AG09309 (cell line): ENCODE data around the gene MKI67.

Experiments used
- DNase-seq: peaks from one replicate; pipeline ENCODE4 v3.0.0-alpha.2; 2010; ENCODE audit warnings: low read depth
- H3K4me3 ChIP-seq: 2 replicates; pipeline ENCODE4 v1.5.1; 2011; ENCODE audit warnings: mild to moderate bottlenecking, low read depth, low read length, moderate library complexity; ENCODE audit not compliant: control insufficient read depth
- TF ChIP-seq, protein P1 (sequence below): IDR thresholded peaks from 2 replicates; pipeline ENCODE4 v1.5.1; 2011; ENCODE audit warnings: mild to moderate bottlenecking, low read depth, low read length, inconsistent platforms; ENCODE audit not compliant: insufficient read depth, control insufficient read depth; ENCODE audit errors: missing control alignments

The MKI67 gene

DNA sequence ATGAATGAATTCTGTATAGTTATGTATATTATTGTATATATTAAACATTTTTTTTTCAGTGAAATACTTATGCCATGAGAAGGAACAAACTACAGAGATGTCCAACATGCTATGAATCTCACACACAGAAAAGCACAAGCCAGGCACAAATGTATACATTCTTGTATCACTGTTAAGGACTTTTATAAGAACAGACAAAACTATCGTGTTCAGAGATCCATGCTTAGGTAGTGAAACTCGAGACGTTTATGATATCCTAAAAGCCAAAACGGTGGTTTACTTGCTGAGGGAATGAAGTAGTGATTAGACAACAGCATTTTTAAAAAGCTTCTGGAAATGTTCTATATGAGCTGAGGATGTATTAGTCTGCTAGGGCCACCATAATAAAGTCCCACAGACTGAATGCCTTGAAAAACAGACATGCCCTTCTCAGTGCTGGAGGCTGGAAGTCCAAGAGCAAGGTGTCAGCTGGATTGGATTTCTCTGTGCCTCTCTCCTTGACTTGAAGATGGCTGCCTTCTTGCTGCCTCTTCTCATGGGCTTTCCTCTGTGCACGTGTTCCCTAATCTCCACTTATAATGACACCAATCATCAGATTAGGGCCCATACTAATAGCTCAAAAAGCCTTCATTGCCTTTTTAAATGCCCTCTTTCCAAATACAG, 4.3 kb downstream of the MKI67 start:
- H3K4me3 ChIP-seq, result no peak overlapping the region
- no peak for DNase-seq
- TF ChIP-seq, protein P1, sequence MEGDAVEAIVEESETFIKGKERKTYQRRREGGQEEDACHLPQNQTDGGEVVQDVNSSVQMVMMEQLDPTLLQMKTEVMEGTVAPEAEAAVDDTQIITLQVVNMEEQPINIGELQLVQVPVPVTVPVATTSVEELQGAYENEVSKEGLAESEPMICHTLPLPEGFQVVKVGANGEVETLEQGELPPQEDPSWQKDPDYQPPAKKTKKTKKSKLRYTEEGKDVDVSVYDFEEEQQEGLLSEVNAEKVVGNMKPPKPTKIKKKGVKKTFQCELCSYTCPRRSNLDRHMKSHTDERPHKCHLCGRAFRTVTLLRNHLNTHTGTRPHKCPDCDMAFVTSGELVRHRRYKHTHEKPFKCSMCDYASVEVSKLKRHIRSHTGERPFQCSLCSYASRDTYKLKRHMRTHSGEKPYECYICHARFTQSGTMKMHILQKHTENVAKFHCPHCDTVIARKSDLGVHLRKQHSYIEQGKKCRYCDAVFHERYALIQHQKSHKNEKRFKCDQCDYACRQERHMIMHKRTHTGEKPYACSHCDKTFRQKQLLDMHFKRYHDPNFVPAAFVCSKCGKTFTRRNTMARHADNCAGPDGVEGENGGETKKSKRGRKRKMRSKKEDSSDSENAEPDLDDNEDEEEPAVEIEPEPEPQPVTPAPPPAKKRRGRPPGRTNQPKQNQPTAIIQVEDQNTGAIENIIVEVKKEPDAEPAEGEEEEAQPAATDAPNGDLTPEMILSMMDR, result no peak

DNA sequence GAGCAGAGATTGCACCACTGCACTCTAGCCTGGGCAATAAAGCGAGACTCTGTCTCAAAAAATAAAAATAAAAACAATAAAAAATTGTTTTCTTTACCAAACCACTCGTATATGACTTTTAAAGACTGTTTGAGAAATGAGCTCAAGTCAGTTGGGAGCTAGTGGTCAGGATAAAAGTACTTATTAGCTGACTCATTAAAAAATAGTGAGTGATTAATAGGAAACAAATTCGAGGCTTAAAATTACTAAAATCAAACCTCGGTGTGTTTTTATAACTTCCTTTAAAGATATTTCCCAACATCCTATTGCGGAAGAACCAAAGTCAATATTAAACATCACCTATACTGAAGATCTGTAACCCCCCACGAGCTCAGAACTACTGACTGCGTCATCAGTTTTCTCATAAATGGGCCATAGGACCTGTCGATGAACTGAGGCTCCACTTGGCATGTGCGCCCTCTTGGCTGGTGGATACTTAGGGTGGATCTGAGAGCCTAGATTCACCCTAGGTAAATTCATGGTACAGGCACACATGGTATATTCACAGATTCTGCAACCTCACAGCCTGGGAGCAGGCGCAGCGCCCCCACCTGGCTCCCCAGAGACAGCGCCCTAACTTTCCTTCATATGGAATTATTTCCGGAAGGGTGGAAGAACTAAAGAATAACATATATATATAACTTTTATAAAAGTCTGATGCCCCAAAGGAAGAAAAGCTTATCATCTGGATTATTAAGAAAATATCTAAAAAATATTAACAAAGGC, 9.2 kb downstream of the MKI67 start:
- TF ChIP-seq, protein P1, result peak; percentile 10
- H3K4me3 ChIP-seq, result no peak overlapping the region
- DNase-seq, result no peak

DNA sequence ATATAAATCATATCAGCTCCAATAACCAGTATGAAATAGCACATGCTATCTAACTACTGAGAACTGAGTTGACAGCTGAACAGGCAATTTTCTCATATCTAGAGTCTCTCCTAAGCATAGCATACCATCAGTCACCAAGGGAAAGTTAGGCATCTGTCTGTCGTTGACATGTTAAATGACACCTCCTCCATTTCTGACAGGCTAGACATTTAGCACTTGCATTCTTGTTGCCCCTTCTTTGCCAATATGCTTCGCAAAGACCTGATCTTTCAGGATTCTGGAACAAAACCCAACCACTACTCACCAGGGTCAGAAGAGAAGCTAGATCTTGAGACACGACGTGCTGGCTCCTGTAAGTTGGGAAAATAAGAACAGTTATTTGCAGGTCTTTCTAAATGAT, 10.0 kb downstream of the MKI67 start:
- no peak overlapping the region for H3K4me3 ChIP-seq
- TF ChIP-seq, protein P1, result no peak
- DNase-seq, result no peak

DNA sequence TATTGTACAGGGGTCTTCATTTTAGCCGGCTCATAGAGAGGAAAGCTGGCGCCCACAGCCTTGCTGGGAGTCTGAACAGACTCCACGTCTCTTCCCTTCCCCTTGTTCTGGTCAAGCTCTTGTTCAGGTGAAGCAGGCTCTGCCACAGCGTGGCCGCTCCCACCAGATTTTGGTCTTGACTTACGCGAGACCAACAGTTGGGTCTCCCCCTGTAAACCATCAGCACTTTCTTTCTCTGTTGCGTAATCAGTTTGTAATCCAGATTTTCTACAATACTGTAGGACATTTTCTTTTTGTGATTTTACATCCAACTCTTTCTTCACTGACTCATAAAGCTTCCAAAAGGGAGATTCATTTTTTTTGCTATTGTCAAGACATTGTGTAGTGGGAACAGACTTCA, 10.9 kb downstream of the MKI67 start:
- TF ChIP-seq, protein P1, result no peak
- DNase-seq, result no peak
- no peak overlapping the region for H3K4me3 ChIP-seq

DNA sequence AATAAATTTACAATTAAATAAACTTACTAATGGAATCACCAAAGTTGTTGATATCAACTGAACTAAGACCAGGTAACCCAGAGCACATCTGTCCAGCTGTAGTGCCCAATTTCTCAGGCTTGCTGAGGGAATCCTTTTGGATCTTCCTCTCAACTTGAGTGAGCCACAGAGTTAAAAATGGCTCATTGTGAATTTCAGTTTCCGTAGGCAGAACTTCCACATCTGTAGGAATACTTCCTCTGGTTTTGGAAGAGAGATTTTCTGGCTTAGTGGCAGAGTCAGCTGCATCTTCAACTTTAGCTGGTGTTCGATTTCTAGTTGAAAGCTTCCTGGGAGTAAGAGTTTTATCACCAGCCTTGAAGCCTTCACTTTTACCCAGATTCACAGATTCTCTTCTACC, 11.3 kb downstream of the MKI67 start:
- DNase-seq, result no peak
- H3K4me3 ChIP-seq, result no peak overlapping the region
- TF ChIP-seq, protein P1, result no peak

DNA sequence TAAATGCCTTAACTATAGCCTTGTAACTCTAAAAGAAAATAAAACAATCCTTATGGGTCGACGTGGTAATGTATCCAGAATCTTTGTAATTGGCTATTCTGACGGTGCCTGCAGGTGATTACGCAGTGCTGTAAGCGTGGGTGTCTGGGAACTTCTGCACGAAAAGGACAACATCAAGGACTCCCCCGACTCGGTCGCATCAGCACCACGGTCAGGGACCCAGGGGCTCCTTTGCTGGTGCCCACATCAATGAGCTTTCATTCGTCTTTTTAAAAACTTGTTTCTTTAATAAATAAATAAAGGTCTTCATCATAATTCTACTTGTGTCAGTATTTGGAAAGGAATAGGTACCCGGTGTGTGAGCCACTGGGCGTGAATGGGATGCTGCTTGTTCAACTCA, 13.2 kb downstream of the MKI67 start:
- DNase-seq, result no peak
- TF ChIP-seq, protein P1, result no peak
- no peak overlapping the region for H3K4me3 ChIP-seq
